ENCODE data around the gene CPNE1.

DNA sequence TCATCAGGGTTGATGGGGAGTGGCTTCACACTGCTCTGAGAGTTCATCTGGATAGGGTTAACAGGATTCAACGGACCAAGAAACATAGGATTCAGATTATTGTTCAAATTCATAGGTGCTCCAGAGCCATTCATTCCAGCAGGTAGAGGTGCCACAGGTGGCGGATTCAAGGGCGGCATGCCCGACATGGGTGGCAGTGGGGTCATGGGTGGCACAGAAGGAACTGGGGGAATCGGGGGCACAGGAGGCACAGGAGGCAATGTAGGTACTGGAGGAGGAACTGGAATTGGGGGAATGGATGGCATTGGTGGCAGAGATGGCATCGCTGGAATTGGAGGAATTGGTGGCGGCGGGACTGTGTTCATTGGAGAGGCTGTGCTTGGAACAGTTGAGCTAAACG is 10.3 kb downstream of the CPNE1 start:
- TF ChIP-seq, protein P1, sequence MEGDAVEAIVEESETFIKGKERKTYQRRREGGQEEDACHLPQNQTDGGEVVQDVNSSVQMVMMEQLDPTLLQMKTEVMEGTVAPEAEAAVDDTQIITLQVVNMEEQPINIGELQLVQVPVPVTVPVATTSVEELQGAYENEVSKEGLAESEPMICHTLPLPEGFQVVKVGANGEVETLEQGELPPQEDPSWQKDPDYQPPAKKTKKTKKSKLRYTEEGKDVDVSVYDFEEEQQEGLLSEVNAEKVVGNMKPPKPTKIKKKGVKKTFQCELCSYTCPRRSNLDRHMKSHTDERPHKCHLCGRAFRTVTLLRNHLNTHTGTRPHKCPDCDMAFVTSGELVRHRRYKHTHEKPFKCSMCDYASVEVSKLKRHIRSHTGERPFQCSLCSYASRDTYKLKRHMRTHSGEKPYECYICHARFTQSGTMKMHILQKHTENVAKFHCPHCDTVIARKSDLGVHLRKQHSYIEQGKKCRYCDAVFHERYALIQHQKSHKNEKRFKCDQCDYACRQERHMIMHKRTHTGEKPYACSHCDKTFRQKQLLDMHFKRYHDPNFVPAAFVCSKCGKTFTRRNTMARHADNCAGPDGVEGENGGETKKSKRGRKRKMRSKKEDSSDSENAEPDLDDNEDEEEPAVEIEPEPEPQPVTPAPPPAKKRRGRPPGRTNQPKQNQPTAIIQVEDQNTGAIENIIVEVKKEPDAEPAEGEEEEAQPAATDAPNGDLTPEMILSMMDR (IDR thresholded peaks at IDR 0.05): no peak
- TF ChIP-seq POLR2A (IDR thresholded peaks at IDR 0.05) (no peak), POLR2AphosphoS5 (IDR thresholded peaks at IDR 0.05) (no peak)
